H9 (cell line): ENCODE data around the gene CDK14. TPM values are rescaled to one million over a fixed set of nuclear protein-coding genes. Genes with fewer than 3 reads are reported as not detected.

Source experiments
- DNase-seq: peaks from one replicate; pipeline ENCODE4 v3.0.0-alpha.2; 2017
- H2AFZ ChIP-seq: one replicate; pipeline ENCODE4 v1.6.1; 2013; ENCODE audit warnings: mild to moderate bottlenecking, low read length, control low read depth, moderate library complexity
- H2AK5ac ChIP-seq: 2 replicates; pipeline ENCODE4 v1.6.1; 2013; ENCODE audit warnings: low read length, control low read depth, mixed read lengths; ENCODE audit not compliant: insufficient read length
- H2BK120ac ChIP-seq: one replicate; pipeline ENCODE4 v1.6.1; 2013; ENCODE audit warnings: low read depth, mild to moderate bottlenecking, low read length, control low read depth, inconsistent platforms; ENCODE audit not compliant: poor library complexity, severe bottlenecking
- H2BK12ac ChIP-seq: 2 replicates; pipeline ENCODE4 v1.6.1; 2013; ENCODE audit warnings: low read length, control low read depth, mixed read lengths, low read depth; ENCODE audit not compliant: insufficient read length
- H2BK15ac ChIP-seq: 2 replicates; pipeline ENCODE4 v1.6.1; 2013; ENCODE audit warnings: low read depth, low read length, control low read depth
- H2BK20ac ChIP-seq: one replicate; pipeline ENCODE4 v1.6.1; 2013; ENCODE audit warnings: low read depth, mild to moderate bottlenecking, low read length, control low read depth, inconsistent platforms; ENCODE audit not compliant: poor library complexity, severe bottlenecking
- H2BK5ac ChIP-seq: 2 replicates; pipeline ENCODE4 v1.6.1; 2013; ENCODE audit warnings: low read length, control low read depth, mixed read lengths; ENCODE audit not compliant: insufficient read length
- H3K14ac ChIP-seq: 2 replicates; pipeline ENCODE4 v1.6.1; 2013; ENCODE audit warnings: low read length, control low read depth; ENCODE audit not compliant: insufficient read depth
- H3K18ac ChIP-seq: 2 replicates; pipeline ENCODE4 v1.6.1; 2013; ENCODE audit warnings: low read depth, mild to moderate bottlenecking, mixed read lengths, low read length, control low read depth; ENCODE audit not compliant: insufficient read length
- H3K23ac ChIP-seq: 2 replicates; pipeline ENCODE4 v1.6.1; 2013; ENCODE audit warnings: low read length, control low read depth, mixed read lengths, low read depth; ENCODE audit not compliant: insufficient read length
- H3K23me2 ChIP-seq: 2 replicates; pipeline ENCODE4 v1.6.1; 2013; ENCODE audit warnings: low read depth, mild to moderate bottlenecking, mixed read lengths, low read length, control low read depth; ENCODE audit not compliant: insufficient read length, poor library complexity, severe bottlenecking
- H3K27ac ChIP-seq: 2 replicates; pipeline ENCODE4 v1.5.1; 2013; ENCODE audit warnings: low read length, control low read depth, mixed read lengths, low read depth; ENCODE audit not compliant: insufficient read length
- H3K27me3 ChIP-seq: 2 replicates; pipeline ENCODE4 v1.6.1; 2013; ENCODE audit warnings: low read length, control low read depth, inconsistent platforms; ENCODE audit not compliant: insufficient read depth
- H3K4ac ChIP-seq: 2 replicates; pipeline ENCODE4 v1.6.1; 2013; ENCODE audit warnings: low read depth, mild to moderate bottlenecking, control low read depth, inconsistent platforms, low read length, moderate library complexity
- H3K4me1 ChIP-seq: 2 replicates; pipeline ENCODE4 v1.6.1; 2013; ENCODE audit warnings: low read length, control low read depth, inconsistent platforms; ENCODE audit not compliant: insufficient read depth
- H3K4me2 ChIP-seq: 2 replicates; pipeline ENCODE4 v1.6.1; 2013; ENCODE audit warnings: low read length, control low read depth, mixed read lengths; ENCODE audit not compliant: insufficient read length, insufficient read depth
- H3K56ac ChIP-seq: 2 replicates; pipeline ENCODE4 v1.6.1; 2013; ENCODE audit warnings: low read depth, mild to moderate bottlenecking, mixed read lengths, low read length, control low read depth; ENCODE audit not compliant: insufficient read length
- H3K79me1 ChIP-seq: 2 replicates; pipeline ENCODE4 v1.6.1; 2013; ENCODE audit warnings: low read depth, mild to moderate bottlenecking, moderate library complexity, low read length, control low read depth, inconsistent platforms; ENCODE audit not compliant: insufficient read depth, poor library complexity, severe bottlenecking
- H3K79me2 ChIP-seq: 2 replicates; pipeline ENCODE4 v1.6.1; 2013; ENCODE audit warnings: low read length, control low read depth, inconsistent platforms; ENCODE audit not compliant: insufficient read depth
- H3K9ac ChIP-seq: 2 replicates; pipeline ENCODE4 v1.6.1; 2013; ENCODE audit warnings: low read length, control low read depth, mixed read lengths; ENCODE audit not compliant: insufficient read length; ENCODE audit errors: extremely low read depth
- H3K9me3 ChIP-seq: one replicate; pipeline ENCODE4 v1.6.1; 2013; ENCODE audit warnings: low read depth, low read length, inconsistent platforms; ENCODE audit not compliant: control insufficient read depth
- H3T11ph ChIP-seq: one replicate; pipeline ENCODE4 v1.6.1; 2013; ENCODE audit warnings: mild to moderate bottlenecking, low read length, control low read depth, inconsistent platforms
- H4K20me1 ChIP-seq: one replicate; pipeline ENCODE4 v1.6.1; 2013; ENCODE audit not compliant: control insufficient read depth, insufficient read length, insufficient read depth
- H4K5ac ChIP-seq: 2 replicates; pipeline ENCODE4 v1.6.1; 2013; ENCODE audit warnings: low read depth, mild to moderate bottlenecking, mixed read lengths, low read length, control low read depth; ENCODE audit not compliant: insufficient read length
- H4K8ac ChIP-seq: replicated peaks from 2 replicates; pipeline ENCODE4 v1.6.1; 2013; ENCODE audit warnings: low read length, control low read depth, mixed read lengths, low read depth; ENCODE audit not compliant: insufficient read length
- H4K91ac ChIP-seq: 2 replicates; pipeline ENCODE4 v1.6.1; 2013; ENCODE audit warnings: low read depth, mild to moderate bottlenecking, moderate library complexity, mixed read lengths, low read length, control low read depth; ENCODE audit not compliant: insufficient read length
- H3K27ac Mint-ChIP-seq, 3 experiments: 2 replicates in 2 of 3; 3 replicates in 1 of 3; pipeline ENCODE4 v1.8.0; 2020 to 2021; ENCODE audit warnings: mixed read lengths in 3 of 3, mild to moderate bottlenecking in 1 of 3, moderate library complexity in 1 of 3
- H3K27me3 Mint-ChIP-seq: 2 replicates; pipeline ENCODE4 v1.8.0; 2021; ENCODE audit warnings: low read depth, mild to moderate bottlenecking, moderate library complexity, mixed read lengths
- H3K36me3 Mint-ChIP-seq, 3 experiments: 2 replicates in 2 of 3; 3 replicates in 1 of 3; pipeline ENCODE4 v1.8.0; 2020 to 2021; ENCODE audit warnings: low read depth in 3 of 3, mixed read lengths in 3 of 3; ENCODE audit not compliant: insufficient read depth in 1 of 3
- H3K4me1 Mint-ChIP-seq, 2 experiments: 2 replicates each; pipeline ENCODE4 v1.8.0; 2020; ENCODE audit warnings: mixed read lengths in 2 of 2
- H3K4me3 Mint-ChIP-seq, 2 experiments: 2 replicates in 1 of 2; 3 replicates in 1 of 2; pipeline ENCODE4 v1.8.0; 2020 to 2021; ENCODE audit warnings: mild to moderate bottlenecking in 2 of 2, mixed read lengths in 2 of 2, moderate library complexity in 1 of 2
- H3K9me3 Mint-ChIP-seq, 2 experiments: 2 replicates in 1 of 2; 3 replicates in 1 of 2; pipeline ENCODE4 v1.8.0; 2020; ENCODE audit warnings: mild to moderate bottlenecking in 2 of 2, mixed read lengths in 2 of 2, moderate library complexity in 1 of 2
- CTCF ChIP-seq: fragments of 200-600 bp; sonication (generic); conservative IDR thresholded peaks from 3 replicates; pipeline ENCODE4 v1.8.0; 2021; ENCODE audit warnings: antibody characterized with exemption, mild to moderate bottlenecking
- WGBS: extraction: QIAGEN DNeasy Blood & Tissue Kit; methylation state at CpG from one replicate; pipeline ENCODE4 v1.1.7; 2013; ENCODE audit warnings: missing lambda C conversion rate, low lambda C conversion rate, mixed read lengths; ENCODE audit not compliant: insufficient read length; ENCODE audit errors: extremely low coverage; 5-methylcytosine and 5-hydroxymethylcytosine counted together
- total RNA-seq: library from RNA; stranded (reverse); gene quantifications from 2 replicates; pipeline ENCODE4 v1.2.1, GENCODE V29; 2021

CDK14 gene
- total RNA-seq, 1 experiment from 2014 or later, result 23.9 TPM

- Histone ChIP-seq H2BK20ac (no peak overlapping the region), H2BK15ac (no peak overlapping the region), H2BK120ac (no peak overlapping the region), H3K4me2 (no peak overlapping the region), H3K27ac (no peak overlapping the region), H3K79me1 (no peaks in the 10 kb centered on the region), H2AFZ (no peak overlapping the region), H3K23me2 (no peaks in the 10 kb centered on the region), H3K9me3 (no peaks in the 10 kb centered on the region), H3K27me3 (no peaks in the 10 kb centered on the region), H3K79me2 (no peaks in the 10 kb centered on the region), H3K4me1 (no peaks in the 10 kb centered on the region; the same call in 1 of the 2 replicates), H3K4ac (no peak overlapping the region), H2BK12ac (no peak overlapping the region), H4K8ac (no peak overlapping the region), H4K20me1 (no peaks in the 10 kb centered on the region), H2AK5ac (no peak overlapping the region), H3T11ph (no peak overlapping the region), H3K14ac (no peak overlapping the region), H4K5ac (no peak overlapping the region), H4K91ac (no peak overlapping the region), H2BK5ac (no peak overlapping the region), H3K23ac (no peak overlapping the region), H3K9ac (no peak overlapping the region), H3K56ac (no peak overlapping the region), H3K18ac (no peak overlapping the region)
- DNase-seq, result no peak
- Mint-ChIP-seq H3K27me3 (no peaks in the 10 kb centered on the region), H3K36me3 (peaks cover 0 to under 1% (median 0%) of the 10 kb centered on the region in 3 experiments; a peak in 1 of 7 replicates), H3K4me1 (peaks cover 5 to 12% of the 10 kb centered on the region in 2 experiments), H3K4me3 (no peak overlapping the region), H3K9me3 (no peaks in the 10 kb centered on the region), H3K27ac (no peak overlapping the region)
- no peak for TF ChIP-seq CTCF
- no CpG with 5 or more reads among the region's 3 CpGs for WGBS
These were observed 94.2 kb downstream of the CDK14 start for GRCh38 chr7:90690159-90690858.
